Duodenal mucosa (tissue), 2 donors: ENCODE data around the gene RASGRP2.

Experiments used
- H3K27ac ChIP-seq: one replicate; pipeline ENCODE4 v1.7.0; 2013; ENCODE audit warnings: low read depth, low read length
- H3K27me3 ChIP-seq, 2 donors: one replicate each; pipeline ENCODE4 v1.7.0; 2013; ENCODE audit warnings: low read length in 2 of 2, control low read depth in 1 of 2; ENCODE audit not compliant: insufficient read depth in 2 of 2, control insufficient read depth in 1 of 2
- H3K36me3 ChIP-seq, 2 donors: one replicate each; pipeline ENCODE4 v1.7.0; 2013; ENCODE audit warnings: low read length in 2 of 2, control low read depth in 1 of 2; ENCODE audit not compliant: insufficient read depth in 2 of 2, control insufficient read depth in 1 of 2
- H3K4me1 ChIP-seq, 2 donors: one replicate each; pipeline ENCODE4 v1.7.0; 2013; ENCODE audit warnings: low read length in 2 of 2, control low read depth in 1 of 2; ENCODE audit not compliant: insufficient read depth in 2 of 2, control insufficient read depth in 1 of 2
- H3K4me3 ChIP-seq, 2 donors: one replicate each; pipeline ENCODE4 v1.7.0; 2013; ENCODE audit warnings: low read length in 2 of 2, low read depth in 1 of 2
- H3K9ac ChIP-seq, 2 donors: one replicate each; pipeline ENCODE4 v1.7.0; 2013; ENCODE audit warnings: low read length in 2 of 2, low read depth in 1 of 2
- H3K9me3 ChIP-seq, 2 donors: one replicate each; pipeline ENCODE4 v1.7.0; 2013; ENCODE audit warnings: low read length in 2 of 2, control low read depth in 1 of 2; ENCODE audit not compliant: control insufficient read depth in 1 of 2

RASGRP2 gene

GRCh38 chr11:64739871-64740270 lies 4.1 kb downstream of the RASGRP2 start:
- Histone ChIP-seq H3K4me3 (no peak overlapping the region), H3K9ac (no peak overlapping the region), H3K9me3 (no peaks in the 10 kb centered on the region), H3K36me3 (no peaks in the 10 kb centered on the region), H3K4me1 (peaks cover 24 to 29% of the 10 kb centered on the region in 2 donors), H3K27ac (no peak overlapping the region), H3K27me3 (peaks cover 26 to 39% of the 10 kb centered on the region in 2 donors)

- H3K36me3 ChIP-seq: no peaks in the 10 kb centered on the region
- H3K27me3 ChIP-seq: peaks cover 12 to 15% of the 10 kb centered on the region in 2 donors
- no peak overlapping the region for H3K4me3 ChIP-seq
- H3K9me3 ChIP-seq: no peaks in the 10 kb centered on the region
- H3K27ac ChIP-seq: no peak overlapping the region
- no peak overlapping the region for H3K9ac ChIP-seq
- H3K4me1 ChIP-seq: peaks cover under 1 to 6% of the 10 kb centered on the region in 2 donors
Observed at GRCh38 chr11:64736654-64737053, 7.3 kb downstream of the RASGRP2 start.

GRCh38 chr11:64735725-64736259 lies 8.2 kb downstream of the RASGRP2 start:
- Histone ChIP-seq H3K36me3 (no peaks in the 10 kb centered on the region), H3K4me1 (no peaks in the 10 kb centered on the region)

GRCh38 chr11:64734811-64735724 lies 8.9 kb downstream of the RASGRP2 start:
- Histone ChIP-seq H3K27me3 (peaks cover 3 to 5% of the 10 kb centered on the region in 2 donors), H3K4me1 (no peaks in the 10 kb centered on the region), H3K36me3 (no peaks in the 10 kb centered on the region), H3K9me3 (no peaks in the 10 kb centered on the region), H3K4me3 (no peak overlapping the region), H3K9ac (no peak overlapping the region), H3K27ac (no peak overlapping the region)

More at GRCh38 chr11:64735725-64736259, 8.2 kb downstream of the RASGRP2 start:
- no peak overlapping the region for H3K27ac ChIP-seq
- no peak overlapping the region for H3K4me3 ChIP-seq
- no peak overlapping the region for H3K9ac ChIP-seq
- H3K27me3 ChIP-seq: peaks cover 4 to 7% of the 10 kb centered on the region in 2 donors
- no peaks in the 10 kb centered on the region for H3K9me3 ChIP-seq

- H3K9ac ChIP-seq: no peak overlapping the region
- no peak overlapping the region for H3K4me3 ChIP-seq
- peaks cover 4 to 6% of the 10 kb centered on the region in 2 donors for H3K27me3 ChIP-seq
- no peaks in the 10 kb centered on the region for H3K9me3 ChIP-seq
- H3K27ac ChIP-seq: no peak overlapping the region
- no peaks in the 10 kb centered on the region for H3K4me1 ChIP-seq
- no peaks in the 10 kb centered on the region for H3K36me3 ChIP-seq
Observed at GRCh38 chr11:64731601-64732000, 12.3 kb downstream of the RASGRP2 start.

- Histone ChIP-seq H3K27me3 (peaks cover 4 to 6% of the 10 kb centered on the region in 2 donors), H3K4me1 (no peaks in the 10 kb centered on the region), H3K9me3 (no peaks in the 10 kb centered on the region), H3K36me3 (no peaks in the 10 kb centered on the region), H3K4me3 (no peak overlapping the region), H3K27ac (no peak overlapping the region), H3K9ac (no peak overlapping the region)
Observed at GRCh38 chr11:64729851-64730382, 14.0 kb downstream of the RASGRP2 start.

GRCh38 chr11:64728757-64729365 lies 15.1 kb downstream of the RASGRP2 start:
- Histone ChIP-seq H3K27ac (no peak overlapping the region), H3K36me3 (no peaks in the 10 kb centered on the region), H3K4me1 (no peaks in the 10 kb centered on the region), H3K9me3 (no peaks in the 10 kb centered on the region), H3K27me3 (peaks cover 4 to 6% of the 10 kb centered on the region in 2 donors), H3K4me3 (no peak overlapping the region), H3K9ac (no peak overlapping the region)

- Histone ChIP-seq H3K9me3 (no peaks in the 10 kb centered on the region), H3K4me3 (no peak overlapping the region), H3K27me3 (peaks cover 10 to 11% of the 10 kb centered on the region in 2 donors), H3K4me1 (no peaks in the 10 kb centered on the region), H3K36me3 (no peaks in the 10 kb centered on the region), H3K9ac (no peak overlapping the region), H3K27ac (no peak overlapping the region)
Observed at GRCh38 chr11:64726867-64727530, 16.9 kb downstream of the RASGRP2 start.

GRCh38 chr11:64726211-64726641 lies 17.7 kb downstream of the RASGRP2 start:
- Histone ChIP-seq H3K36me3 (no peaks in the 10 kb centered on the region), H3K9me3 (no peaks in the 10 kb centered on the region), H3K4me1 (no peaks in the 10 kb centered on the region), H3K27ac (no peak overlapping the region), H3K9ac (no peak overlapping the region), H3K27me3 (peaks cover 11 to 17% of the 10 kb centered on the region in 2 donors), H3K4me3 (no peak overlapping the region)
